GM12873 (cell line): Measurements from ENCODE around the gene PLEKHJ1.

Experiments
- CTCF ChIP-seq: IDR thresholded peaks from 2 replicates; pipeline ENCODE4 v1.5.1; 2012; ENCODE audit warnings: low read depth, mild to moderate bottlenecking, moderate library complexity, low read length, control low read depth; ENCODE audit not compliant: insufficient read depth; ENCODE audit errors: missing control alignments

The PLEKHJ1 gene

GRCh38 chr19:2191456-2192310, 44.4 kb downstream of the PLEKHJ1 start:
- TF ChIP-seq CTCF, result no peak

DNA sequence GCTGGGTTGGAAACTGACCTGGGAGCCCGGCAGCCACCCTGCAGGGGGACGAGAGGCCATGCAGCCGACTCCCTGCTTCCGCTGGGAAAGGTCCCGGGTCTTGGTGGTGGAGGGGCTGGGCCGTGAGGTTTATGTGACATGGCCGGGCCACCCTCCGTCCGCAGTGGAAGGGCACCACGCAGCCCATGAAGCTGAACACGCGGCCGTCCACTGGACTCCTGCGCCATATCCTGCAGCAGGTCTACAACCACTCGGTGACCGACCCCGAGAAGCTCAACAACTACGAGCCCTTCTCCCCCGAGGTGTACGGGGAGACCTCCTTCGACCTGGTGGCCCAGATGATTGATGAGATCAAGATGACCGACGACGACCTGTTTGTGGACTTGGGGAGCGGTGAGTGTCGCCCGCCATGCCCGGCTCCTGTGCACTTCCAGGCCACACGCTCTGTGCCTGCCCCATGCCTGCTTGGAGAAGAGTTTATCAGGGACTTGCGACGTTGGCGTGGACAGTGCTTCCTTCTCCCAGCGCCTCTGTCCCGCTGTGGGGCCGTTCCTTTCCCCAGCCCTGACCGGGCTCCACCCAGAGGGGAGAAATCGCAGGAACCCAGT, 45.2 kb downstream of the PLEKHJ1 start:
- no peak for TF ChIP-seq CTCF

- no peak for TF ChIP-seq CTCF
Measured at GRCh38 chr19:2189880-2190279, 46.2 kb downstream of the PLEKHJ1 start.

DNA sequence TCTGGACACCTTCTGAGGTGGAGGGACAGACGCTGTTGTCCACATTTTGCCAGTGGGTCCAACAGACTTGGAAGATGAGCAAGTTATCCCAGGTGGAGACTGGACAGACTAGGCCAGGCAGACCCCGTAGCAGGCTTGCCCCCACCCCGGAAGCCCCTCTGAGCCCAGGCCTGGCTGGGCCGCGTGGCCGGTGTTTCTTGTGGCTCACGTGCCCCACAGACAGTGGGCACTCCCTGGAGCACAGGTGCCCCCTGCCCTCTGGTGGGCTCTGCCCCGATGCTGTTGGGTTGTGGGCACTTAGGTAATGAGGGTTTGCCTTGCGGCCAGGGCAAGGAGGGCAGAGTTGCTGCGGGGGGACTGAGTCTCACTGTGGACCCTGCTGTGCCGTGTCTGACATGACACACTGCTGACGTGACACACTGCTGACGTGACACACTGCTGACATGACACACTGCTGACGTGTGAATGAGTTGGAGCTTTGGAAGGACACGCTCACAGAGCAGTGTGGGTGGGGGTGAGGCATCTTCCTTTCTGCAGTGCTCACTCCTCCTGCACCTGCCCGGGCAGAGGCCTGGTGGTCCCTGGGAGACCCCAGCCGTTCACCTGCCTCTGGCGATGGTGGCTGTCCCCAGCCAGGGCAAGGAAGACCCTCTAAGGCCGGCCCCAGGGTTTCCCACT, 47.3 kb downstream of the PLEKHJ1 start:
- TF ChIP-seq CTCF, result no peak

- no peak for TF ChIP-seq CTCF
Measured at GRCh38 chr19:2187159-2187558, 49.0 kb downstream of the PLEKHJ1 start.

DNA sequence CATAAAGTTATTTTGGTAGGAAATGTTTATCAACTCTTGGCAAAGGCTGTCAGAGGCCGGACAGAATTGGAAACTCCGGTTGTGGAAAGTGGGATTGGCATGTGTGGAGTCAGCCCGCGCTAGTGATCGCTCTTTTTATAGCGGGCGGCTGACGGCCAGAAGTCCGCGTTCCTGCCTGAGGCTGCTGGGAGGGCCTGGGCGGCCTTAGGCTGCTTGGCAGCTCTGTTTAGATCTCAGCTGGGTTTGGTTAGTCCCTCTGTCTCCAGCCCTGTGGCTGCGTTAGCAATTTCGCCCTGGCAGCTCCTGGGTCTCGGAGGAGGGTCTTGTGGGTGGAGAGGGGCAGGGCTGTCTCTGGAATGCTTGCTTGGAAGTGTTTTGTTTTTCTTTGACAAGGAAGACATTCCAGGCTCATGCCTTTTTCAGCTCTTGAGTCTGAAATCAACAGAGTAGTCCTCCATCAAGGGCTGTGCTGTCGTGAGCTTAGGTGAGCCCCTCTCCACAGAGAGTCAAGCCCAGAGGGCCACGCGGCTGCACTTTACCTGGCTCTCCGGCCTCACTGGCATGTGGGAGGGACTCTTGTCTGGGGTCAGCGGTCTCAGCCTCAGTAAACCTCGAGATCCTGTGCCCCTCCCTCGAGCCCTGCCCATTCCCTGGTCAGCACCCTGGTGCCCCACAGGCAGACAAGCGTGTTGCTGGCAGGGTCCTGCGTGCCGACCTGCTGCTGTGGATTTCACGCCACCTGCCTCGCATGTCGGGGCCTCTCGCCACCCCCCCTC, 49.9 kb downstream of the PLEKHJ1 start:
- TF ChIP-seq CTCF, result no peak

DNA sequence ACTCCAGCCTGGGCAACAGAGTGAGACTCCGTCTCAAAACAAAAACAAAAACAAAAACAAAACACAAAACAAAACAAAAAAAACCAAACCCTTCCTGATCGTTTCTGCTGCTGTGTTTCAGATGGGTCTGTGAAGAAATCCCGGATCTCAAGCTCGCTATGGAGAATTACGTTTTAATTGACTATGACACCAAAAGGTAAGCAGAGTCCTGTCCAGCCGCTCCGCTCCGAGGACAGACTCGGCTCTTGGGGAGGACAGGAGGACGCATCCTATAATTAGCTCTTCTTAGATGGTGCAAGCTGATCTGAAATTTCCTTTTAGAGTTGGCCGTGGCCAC, 50.4 kb downstream of the PLEKHJ1 start:
- TF ChIP-seq CTCF, result no peak
